Lung (tissue), 16 donors: ENCODE results near the gene TTC34. TPM values are rescaled to one million over a fixed set of nuclear protein-coding genes. Genes with fewer than 3 reads are reported as not detected.
A peak's percentile ranks its signal among the peaks of the same experiment; 100 is the strongest.

Experiments
- ATAC-seq: fragments of 200-7000 bp; cut with Tn5 transposase; one replicate; pipeline ENCODE4 v1.9.1; 2020; ENCODE audit warnings: moderate number of reproducible peaks; ENCODE audit not compliant: insufficient read depth, low FRiP score
- DNase-seq, 3 donors: peaks; one replicate each; pipeline ENCODE4 v3.0.0-alpha.2; 2013 to 2017
- H3K27ac ChIP-seq, 2 donors: one replicate each; pipeline ENCODE4 v1.5.1; 2013; ENCODE audit warnings: mild to moderate bottlenecking in 2 of 2, moderate library complexity in 2 of 2, control low read depth in 1 of 2, inconsistent platforms in 1 of 2, low read depth in 1 of 2, low read length in 1 of 2
- H3K27me3 ChIP-seq, 3 donors: one replicate each; pipeline ENCODE4 v1.5.1; 2013; ENCODE audit warnings: low read length in 2 of 3; ENCODE audit not compliant: control insufficient read depth in 3 of 3, insufficient read depth in 3 of 3
- H3K36me3 ChIP-seq, 4 donors: one replicate each; pipeline ENCODE4 v1.5.1; 2013; ENCODE audit warnings: low read length in 4 of 4, mild to moderate bottlenecking in 1 of 4, moderate library complexity in 1 of 4; ENCODE audit not compliant: control insufficient read depth in 4 of 4, insufficient read depth in 4 of 4
- H3K4me1 ChIP-seq, 5 donors: one replicate each; pipeline ENCODE4 v1.5.1; 2013; ENCODE audit warnings: low read length in 5 of 5, mild to moderate bottlenecking in 2 of 5, moderate library complexity in 1 of 5; ENCODE audit not compliant: control insufficient read depth in 5 of 5, insufficient read depth in 5 of 5
- H3K4me3 ChIP-seq: one replicate; pipeline ENCODE4 v1.5.1; 2013; ENCODE audit warnings: mild to moderate bottlenecking, control low read depth, moderate library complexity
- H3K9ac ChIP-seq, 2 donors: one replicate each; pipeline ENCODE4 v1.5.1; 2013; ENCODE audit warnings: low read length in 2 of 2, control low read depth in 1 of 2; ENCODE audit not compliant: insufficient read depth in 1 of 2
- H3K9me3 ChIP-seq, 4 donors: one replicate each; pipeline ENCODE4 v1.5.1; 2013; ENCODE audit warnings: low read length in 3 of 4, mild to moderate bottlenecking in 1 of 4, moderate library complexity in 1 of 4; ENCODE audit not compliant: control insufficient read depth in 4 of 4, insufficient read depth in 3 of 4
- CTCF ChIP-seq: IDR thresholded peaks from 2 replicates; pipeline ENCODE4 v1.5.1; 2012; ENCODE audit warnings: mild to moderate bottlenecking; ENCODE audit errors: control extremely low read depth, extremely low read depth
- WGBS, 2 donors: extraction: QIAGEN DNeasy Blood & Tissue Kit; methylation state at CpG; one replicate each; pipeline ENCODE4 v1.1.7; 2013; 5-methylcytosine and 5-hydroxymethylcytosine counted together
- long read RNA-seq, 5 donors: transcript quantifications; one replicate each; lab custom pipeline, GENCODE V29; 2026
- polyA plus RNA-seq, 2 donors: library from polyadenylated mRNA; stranded (reverse); fragments of 200-250 nt; gene quantifications; one replicate each; pipeline ENCODE4 v1.2.1, GENCODE V29; 2013
- total RNA-seq, 2 donors: library from RNA; depleted of rRNA in 1 of 2; stranded (reverse); fragments of >200 nt in 1 of 2; gene quantifications; one replicate each; pipeline ENCODE4 v1.2.1, GENCODE V29; 2014 to 2021
- donor health status: control.
- donor health status: control.
- donor health status: Bipolar disorder and iron deficiency.
- donor health status: healthy.
- donor health status: DM: yes; HTN: yes; CAD: no.

The TTC34 gene
- total RNA-seq (1 to 10 TPM in 1 of 2 donors, under 1 TPM in 1; 0.94 to 3.3 TPM), polyA plus RNA-seq (under 1 TPM; 0.30 to 0.57 TPM)
- long read RNA-seq, donor 1, result 0 reads
- long read RNA-seq, donor 2, result 0 reads
- long read RNA-seq, donor 3, result 0 reads
- long read RNA-seq, donor 4, result 0 reads
- long read RNA-seq, donor 5, result 0 reads

- no peaks in the 10 kb centered on the region for H3K36me3 ChIP-seq
- DNase-seq (peak; percentile 20 to 58 (median 47)), ATAC-seq (no peak)
- no peak within 1 kb of the TSS for H3K27ac ChIP-seq
- H3K4me3 ChIP-seq, result no peak within 1 kb of the TSS
- peaks cover 3 to 6% (median 3%) of the 10 kb centered on the region in 3 donors for H3K27me3 ChIP-seq
- no peak within 1 kb of the TSS for H3K9ac ChIP-seq
- H3K9me3 ChIP-seq, result peaks cover 0 to 7% (median 0%) of the 10 kb centered on the region in 4 donors
- no peaks in the 10 kb centered on the region for H3K4me1 ChIP-seq
- WGBS, 2 donors, result 29 to 43% methylated on average over 20 to 21 of the region's 21 CpGs
- TF ChIP-seq CTCF, result no peak
Measured at GRCh38 chr1:2801535-2802291, at the start of gene TTC34. TTC34 (minus strand) TSS chr1:2801693; CDS start chr1:2800827, 866 bp downstream.

- H3K27me3 ChIP-seq, result peaks cover 4 to 20% (median 16%) of the 10 kb centered on the region in 3 donors
- H3K4me3 ChIP-seq, result no peak overlapping the region
- ATAC-seq (no peak), DNase-seq (no peak)
- WGBS, 2 donors, result 63 to 83% methylated on average over 17 of the region's 17 CpGs
- H3K27ac ChIP-seq, result no peak overlapping the region
- H3K36me3 ChIP-seq, result no peaks in the 10 kb centered on the region
- no peak for TF ChIP-seq CTCF
- H3K9me3 ChIP-seq, result no peaks in the 10 kb centered on the region
- no peak overlapping the region for H3K9ac ChIP-seq
- H3K4me1 ChIP-seq, result no peaks in the 10 kb centered on the region
Measured at GRCh38 chr1:2850502-2850901, 49.0 kb upstream of the TTC34 start.

GRCh38 chr1:2848006-2848670 lies 46.6 kb upstream of the TTC34 start:
- H3K4me3 ChIP-seq, result no peak overlapping the region

More at GRCh38 chr1:2848006-2848670, 46.6 kb upstream of the TTC34 start:
- peaks cover 0 to 5% (median 2%) of the 10 kb centered on the region in 4 donors for H3K9me3 ChIP-seq
- no peak for DNase-seq
- 80 to 88% methylated on average over 16 of the region's 16 CpGs for WGBS, 2 donors
- no peak overlapping the region for H3K27ac ChIP-seq
- no peaks in the 10 kb centered on the region for H3K4me1 ChIP-seq
- no peak overlapping the region for H3K9ac ChIP-seq
- peaks cover 4 to 20% (median 12%) of the 10 kb centered on the region in 3 donors for H3K27me3 ChIP-seq
- H3K36me3 ChIP-seq, result no peaks in the 10 kb centered on the region
- ATAC-seq, result no peak
- no peak for TF ChIP-seq CTCF
